SK-N-SH (cell line): ENCODE measurements around the gene ABCB9.
"Not testable (repeated sequence)": the region's sequence is repeated elsewhere in the genome, so short reads cannot be mapped to it uniquely, and the experiment has no call there.

Experiments
- EP300 ChIP-seq, 2 experiments: IDR thresholded peaks; 2 replicates each; pipeline versions ENCODE4 v1.4.0 to v1.6.1; 2012; ENCODE audit warnings: borderline replicate concordance in 1 of 2, low read depth in 1 of 2, low read length in 1 of 2
- FOXM1 ChIP-seq: IDR thresholded peaks from 2 replicates; pipeline ENCODE4 v1.4.0; 2012; ENCODE audit warnings: low read depth, mild to moderate bottlenecking
- POLR2AphosphoS5 ChIP-seq: IDR thresholded peaks from 2 replicates; pipeline ENCODE4 v1.6.1; 2012; ENCODE audit warnings: low read depth, low read length
- RAD21 ChIP-seq: IDR thresholded peaks from 2 replicates; pipeline ENCODE4 v1.6.1; 2012; ENCODE audit warnings: mild to moderate bottlenecking, low read length
- RXRA ChIP-seq: IDR thresholded peaks from 2 replicates; pipeline ENCODE4 v1.4.0; 2012; ENCODE audit warnings: low read depth, mild to moderate bottlenecking, borderline replicate concordance
- TCF12 ChIP-seq: IDR thresholded peaks from 2 replicates; pipeline ENCODE4 v1.4.0; 2012
- YY1 ChIP-seq: IDR thresholded peaks from 2 replicates; pipeline ENCODE4 v1.4.0; 2012; ENCODE audit warnings: low read depth, mild to moderate bottlenecking
- TF ChIP-seq, protein P1 (sequence below): fragments of 200-600 bp; sonication (generic); IDR thresholded peaks from 2 replicates; pipeline ENCODE4 v1.6.1; 2017; ENCODE audit warnings: antibody characterized with exemption, mild to moderate bottlenecking, moderate library complexity

DNA sequence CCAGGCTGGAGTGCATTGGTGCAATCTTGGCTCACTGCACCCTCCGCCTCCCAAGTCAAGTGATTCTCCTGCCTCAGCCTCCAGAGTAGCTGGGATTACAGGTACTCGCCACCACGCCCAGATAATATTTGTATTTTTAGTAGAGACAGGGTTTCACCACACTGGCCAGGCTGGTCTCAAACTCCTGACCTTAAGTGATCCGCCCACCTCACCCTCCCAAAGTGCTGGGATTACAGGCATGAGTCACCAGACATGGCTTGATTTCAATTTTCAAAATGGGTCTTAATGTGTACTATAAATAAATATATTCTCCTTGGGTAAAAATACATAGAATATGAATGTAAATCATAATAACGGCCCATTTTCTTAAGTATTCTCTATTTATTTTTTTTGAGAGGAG lies 24.9 kb downstream of the ABCB9 start:
- TF ChIP-seq, protein P1, sequence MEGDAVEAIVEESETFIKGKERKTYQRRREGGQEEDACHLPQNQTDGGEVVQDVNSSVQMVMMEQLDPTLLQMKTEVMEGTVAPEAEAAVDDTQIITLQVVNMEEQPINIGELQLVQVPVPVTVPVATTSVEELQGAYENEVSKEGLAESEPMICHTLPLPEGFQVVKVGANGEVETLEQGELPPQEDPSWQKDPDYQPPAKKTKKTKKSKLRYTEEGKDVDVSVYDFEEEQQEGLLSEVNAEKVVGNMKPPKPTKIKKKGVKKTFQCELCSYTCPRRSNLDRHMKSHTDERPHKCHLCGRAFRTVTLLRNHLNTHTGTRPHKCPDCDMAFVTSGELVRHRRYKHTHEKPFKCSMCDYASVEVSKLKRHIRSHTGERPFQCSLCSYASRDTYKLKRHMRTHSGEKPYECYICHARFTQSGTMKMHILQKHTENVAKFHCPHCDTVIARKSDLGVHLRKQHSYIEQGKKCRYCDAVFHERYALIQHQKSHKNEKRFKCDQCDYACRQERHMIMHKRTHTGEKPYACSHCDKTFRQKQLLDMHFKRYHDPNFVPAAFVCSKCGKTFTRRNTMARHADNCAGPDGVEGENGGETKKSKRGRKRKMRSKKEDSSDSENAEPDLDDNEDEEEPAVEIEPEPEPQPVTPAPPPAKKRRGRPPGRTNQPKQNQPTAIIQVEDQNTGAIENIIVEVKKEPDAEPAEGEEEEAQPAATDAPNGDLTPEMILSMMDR: not testable (repeated sequence)
- not testable (repeated sequence) for TF ChIP-seq FOXM1; RXRA; POLR2AphosphoS5; TCF12; EP300 (IDR thresholded peaks at IDR 0.05; ENCODE audit: borderline replicate concordance in 1 of 2, low read depth in 1 of 2, low read length in 1 of 2); RAD21; YY1
